Fibroblast of skin of left biceps (primary cell): Measurements from ENCODE around the gene CDC42BPA.
"Not testable (repeated sequence)": the region's sequence is repeated elsewhere in the genome, so short reads cannot be mapped to it uniquely, and the experiment has no call there.

Experiments
- DNase-seq, 2 experiments: peaks; one replicate each; pipeline ENCODE4 v3.0.0-alpha.2; 2013; ENCODE audit warnings: low read depth in 2 of 2

The CDC42BPA gene, protein sequence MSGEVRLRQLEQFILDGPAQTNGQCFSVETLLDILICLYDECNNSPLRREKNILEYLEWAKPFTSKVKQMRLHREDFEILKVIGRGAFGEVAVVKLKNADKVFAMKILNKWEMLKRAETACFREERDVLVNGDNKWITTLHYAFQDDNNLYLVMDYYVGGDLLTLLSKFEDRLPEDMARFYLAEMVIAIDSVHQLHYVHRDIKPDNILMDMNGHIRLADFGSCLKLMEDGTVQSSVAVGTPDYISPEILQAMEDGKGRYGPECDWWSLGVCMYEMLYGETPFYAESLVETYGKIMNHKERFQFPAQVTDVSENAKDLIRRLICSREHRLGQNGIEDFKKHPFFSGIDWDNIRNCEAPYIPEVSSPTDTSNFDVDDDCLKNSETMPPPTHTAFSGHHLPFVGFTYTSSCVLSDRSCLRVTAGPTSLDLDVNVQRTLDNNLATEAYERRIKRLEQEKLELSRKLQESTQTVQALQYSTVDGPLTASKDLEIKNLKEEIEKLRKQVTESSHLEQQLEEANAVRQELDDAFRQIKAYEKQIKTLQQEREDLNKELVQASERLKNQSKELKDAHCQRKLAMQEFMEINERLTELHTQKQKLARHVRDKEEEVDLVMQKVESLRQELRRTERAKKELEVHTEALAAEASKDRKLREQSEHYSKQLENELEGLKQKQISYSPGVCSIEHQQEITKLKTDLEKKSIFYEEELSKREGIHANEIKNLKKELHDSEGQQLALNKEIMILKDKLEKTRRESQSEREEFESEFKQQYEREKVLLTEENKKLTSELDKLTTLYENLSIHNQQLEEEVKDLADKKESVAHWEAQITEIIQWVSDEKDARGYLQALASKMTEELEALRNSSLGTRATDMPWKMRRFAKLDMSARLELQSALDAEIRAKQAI (N-terminal part only)

DNA sequence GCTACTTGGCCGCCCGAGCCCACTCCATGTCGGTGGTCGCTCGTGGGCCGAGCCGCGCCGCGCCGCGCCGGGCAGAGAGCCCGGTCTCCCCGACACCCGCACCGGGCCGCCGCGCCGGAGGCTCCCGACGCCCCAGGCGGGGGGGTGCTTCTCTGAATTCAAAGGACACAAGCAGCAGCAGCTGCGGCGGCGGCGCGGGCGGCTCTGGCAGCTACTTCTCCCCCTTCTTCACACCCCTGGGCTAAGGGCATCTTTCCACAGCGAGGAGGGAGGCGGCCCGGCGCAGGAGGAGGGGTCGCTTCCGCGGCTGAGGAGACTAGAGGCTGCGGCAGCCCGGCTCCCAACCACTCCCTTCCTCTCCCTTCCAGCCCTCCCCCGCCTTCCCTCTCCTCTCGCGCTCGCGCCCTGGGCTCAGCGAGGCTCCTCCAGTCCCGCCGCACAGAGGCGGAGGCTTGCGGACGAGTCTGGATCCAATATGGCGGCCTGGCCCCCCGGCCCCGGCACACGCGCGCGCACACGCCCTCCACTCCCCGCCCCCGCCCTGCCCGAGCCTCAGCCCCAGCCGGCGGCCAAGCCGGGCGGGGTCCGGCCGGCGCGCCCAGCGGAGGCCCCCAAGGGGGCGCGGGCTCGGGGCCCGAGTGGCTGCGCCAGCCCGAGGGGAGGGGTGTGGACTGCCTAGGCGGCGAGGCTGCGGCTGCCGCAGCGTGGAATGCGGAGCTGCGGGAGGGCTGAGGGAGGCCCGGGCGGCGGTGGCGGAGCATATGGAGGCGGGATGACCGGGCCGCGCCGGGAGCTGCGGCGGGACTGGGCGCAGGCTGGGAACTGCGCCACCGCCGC is at the start of gene CDC42BPA:
Gene CDC42BPA, minus strand, starts transcription at position 477 of the 837 bp plus-strand sequence. CDS start 1,310 bp downstream, outside the sequence.
- DNase-seq = peak; percentile 76 to 83

DNA sequence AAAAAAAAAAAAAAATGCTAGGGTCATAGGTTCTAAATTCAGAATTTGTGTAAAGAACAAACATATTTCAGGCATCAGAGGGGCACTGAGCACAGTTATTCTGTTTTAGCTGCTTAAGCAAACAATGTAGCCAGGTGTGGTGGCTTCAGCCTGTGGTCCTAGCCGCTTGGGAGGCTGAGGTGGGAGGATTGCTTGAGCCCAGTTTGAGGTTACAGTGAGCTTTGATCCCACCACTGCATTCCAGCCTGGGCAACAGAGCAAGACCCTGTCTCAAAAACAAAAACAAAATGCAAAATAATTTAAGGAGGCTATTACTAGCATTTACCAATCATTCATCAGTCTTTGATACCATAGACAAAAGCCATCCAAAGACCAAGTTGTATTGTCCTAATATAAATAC is 49.7 kb upstream of the CDC42BPA start:
- no peak for DNase-seq

DNA sequence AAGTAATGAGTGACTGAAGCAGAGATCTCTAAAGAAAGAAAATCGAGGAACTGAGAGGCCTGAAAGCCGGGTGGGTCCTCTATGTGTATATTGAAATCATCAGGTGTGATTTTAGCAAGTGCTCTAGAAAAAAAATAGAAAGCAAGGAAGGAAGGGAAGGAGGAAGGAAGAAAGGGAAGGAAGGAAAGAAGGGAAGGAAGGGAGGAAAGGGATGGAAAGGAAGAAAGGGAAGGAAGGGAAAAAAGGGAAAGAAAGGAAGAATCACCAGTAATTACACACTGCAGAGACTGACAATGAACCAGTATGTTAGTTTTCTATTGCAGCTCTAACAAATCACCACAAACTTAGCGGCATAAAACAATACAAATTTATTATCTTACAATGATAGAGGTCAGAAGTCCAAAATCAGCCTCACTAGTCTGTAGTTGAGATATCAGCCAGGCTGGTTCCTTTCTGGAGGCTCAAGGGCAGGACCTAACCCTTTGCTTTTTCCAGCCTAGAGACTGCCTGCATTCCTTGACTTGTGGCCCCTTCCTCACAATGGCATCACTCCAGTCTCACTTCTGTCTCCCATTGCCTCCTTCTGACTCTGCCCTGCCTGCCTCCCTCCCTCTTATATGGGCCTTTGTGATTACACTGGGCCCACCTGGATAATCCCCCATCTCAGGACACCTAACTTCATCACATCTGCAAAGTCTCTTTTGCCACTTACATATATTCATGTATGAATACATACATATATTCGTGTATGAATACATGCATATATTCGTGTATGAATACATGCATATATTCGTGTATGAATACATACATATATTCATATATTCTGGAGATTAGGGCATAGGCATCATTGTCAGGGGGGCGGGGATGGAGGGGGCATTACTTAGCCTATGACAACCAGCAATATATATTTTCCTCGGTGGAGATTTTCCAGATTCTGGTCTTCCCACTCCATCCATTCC is 47.5 kb upstream of the CDC42BPA start:
- no peak for DNase-seq

DNA sequence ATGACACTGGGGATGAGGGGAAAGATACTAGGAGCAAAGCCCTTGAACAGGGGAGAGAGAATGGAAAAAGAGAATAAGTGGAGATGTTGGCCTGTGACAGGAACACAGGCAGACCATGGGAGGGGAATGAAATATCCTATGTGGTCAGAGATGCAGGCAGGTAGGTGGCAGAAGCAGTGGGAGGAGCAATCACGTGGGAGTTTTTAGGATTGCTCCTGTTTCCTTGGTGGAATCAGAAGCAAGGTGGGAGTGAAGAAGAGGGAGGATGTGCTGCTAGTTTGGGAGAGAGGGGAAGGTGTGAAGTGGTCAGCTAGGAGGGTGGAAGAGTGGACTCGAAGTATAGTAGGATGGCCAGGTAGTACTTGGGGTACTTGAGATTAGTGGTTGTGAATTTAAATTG is 46.4 kb upstream of the CDC42BPA start:
- DNase-seq = no peak

DNA sequence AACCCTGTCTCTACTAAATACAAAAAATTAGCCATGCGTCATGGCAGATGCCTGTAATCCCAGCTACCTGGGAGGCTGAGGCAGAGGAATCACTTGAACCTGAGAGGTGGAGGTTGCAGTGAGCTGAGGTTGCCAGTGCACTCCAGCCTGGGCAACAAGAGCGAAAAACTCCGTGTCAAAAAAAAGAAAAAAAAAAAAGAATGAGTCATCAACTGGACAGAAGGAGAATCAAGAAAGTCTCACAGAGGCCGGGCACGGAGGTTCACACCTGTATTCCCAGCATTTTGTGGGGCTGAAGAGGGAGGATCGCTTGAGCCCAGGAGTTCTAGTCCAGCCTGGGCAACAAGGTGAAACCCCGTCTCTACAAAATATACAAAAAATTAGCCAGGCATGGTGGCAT is 45.5 kb upstream of the CDC42BPA start:
- no peak for DNase-seq

DNA sequence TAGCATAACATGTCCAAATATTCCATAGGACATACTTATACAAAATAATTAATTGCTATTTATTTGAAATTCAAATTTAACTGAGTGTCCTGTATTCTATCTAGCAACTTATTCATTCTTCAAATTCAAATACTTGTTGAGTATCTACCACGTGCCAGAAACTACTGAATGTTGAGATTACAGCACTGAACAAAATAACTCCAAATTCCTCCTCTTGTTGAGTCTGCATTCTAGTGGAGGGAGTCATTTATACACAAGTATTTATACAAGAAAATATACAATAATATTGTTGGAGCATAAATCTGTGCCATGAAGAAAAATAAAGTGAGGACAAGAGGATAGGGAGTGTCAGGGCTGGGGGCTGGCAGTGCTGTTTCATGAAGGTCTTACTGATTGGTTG is 43.7 kb upstream of the CDC42BPA start:
- DNase-seq = no peak

DNA sequence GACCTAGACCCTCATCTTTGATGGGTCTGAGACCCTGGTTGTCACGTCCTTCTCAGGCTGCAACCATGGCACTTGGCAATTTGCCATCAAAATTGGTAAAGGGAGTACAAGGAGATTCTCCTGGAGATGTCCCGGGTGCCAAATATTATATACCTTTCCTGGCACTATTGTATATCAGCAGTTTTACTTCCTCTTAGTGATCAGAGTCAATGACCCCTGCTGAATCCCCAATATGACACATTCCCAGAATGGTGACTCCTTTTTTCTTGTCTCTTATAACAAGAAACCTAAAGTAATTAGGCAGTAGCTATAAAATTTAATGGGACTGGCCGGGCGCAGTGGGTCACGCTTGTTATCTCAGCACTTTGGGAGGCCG is 39.6 kb upstream of the CDC42BPA start:
- no peak for DNase-seq

DNA sequence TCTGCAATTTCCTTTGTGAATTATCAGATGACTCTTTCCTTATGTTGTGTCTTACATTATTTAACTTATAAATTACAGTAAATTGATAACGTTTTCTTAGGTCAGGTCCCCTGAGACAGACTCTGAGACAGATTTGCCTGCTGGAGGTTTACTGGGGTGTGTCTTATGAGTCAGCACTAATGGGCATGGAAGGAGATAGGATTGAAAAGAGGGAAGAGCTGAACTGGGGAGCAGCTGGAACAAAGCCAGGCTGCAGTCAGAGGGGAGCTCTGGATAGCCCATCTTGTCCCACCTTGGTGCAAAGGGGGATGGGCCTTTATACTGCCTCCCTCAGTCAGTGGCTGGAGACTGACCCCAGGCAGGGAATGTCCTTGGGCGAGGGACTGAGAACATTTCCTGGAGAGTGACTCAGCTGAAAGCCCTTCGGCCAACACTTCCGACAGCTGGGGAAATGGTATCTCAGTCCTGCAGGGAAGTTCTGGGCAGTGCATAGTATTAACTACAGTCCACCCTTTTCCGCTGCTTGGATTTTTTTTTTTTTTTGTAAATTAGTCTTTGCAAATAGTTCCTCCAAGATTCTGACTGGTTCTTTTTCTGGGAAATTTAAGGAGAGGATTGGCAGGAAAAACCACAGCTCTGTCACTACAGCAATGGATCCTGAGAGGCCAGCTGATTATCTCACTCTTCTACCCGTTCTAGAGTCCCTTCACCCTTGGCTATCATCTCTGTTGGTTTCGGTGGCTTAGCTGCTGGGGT is 39.1 kb upstream of the CDC42BPA start:
- peak in 1 of 2 experiments; percentile 23 for DNase-seq

DNA sequence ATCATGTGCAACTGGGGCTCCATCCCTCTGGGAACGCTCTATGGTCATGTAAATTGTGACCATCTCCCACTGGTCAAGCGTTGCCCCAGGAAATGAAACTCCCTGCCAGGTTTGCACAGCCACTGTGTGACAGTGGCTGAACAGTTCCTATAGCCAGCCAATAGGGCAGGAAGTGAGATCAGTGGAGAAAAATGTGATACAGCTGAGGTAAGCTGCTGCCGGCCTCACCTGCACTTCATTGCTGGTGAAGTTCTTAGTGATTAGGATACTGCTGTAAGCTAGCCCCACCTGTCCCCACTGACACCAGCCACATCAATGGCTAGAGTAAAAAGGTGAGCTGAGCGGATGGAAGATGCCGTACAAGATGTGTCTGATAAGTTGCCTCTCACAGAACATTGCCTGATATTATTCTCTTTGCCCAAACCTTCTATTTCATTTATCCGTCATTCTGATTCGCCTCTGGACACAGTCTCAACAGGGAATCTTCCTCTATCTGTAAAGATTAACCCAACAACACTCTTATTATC is 38.4 kb upstream of the CDC42BPA start:
- no peak for DNase-seq

DNA sequence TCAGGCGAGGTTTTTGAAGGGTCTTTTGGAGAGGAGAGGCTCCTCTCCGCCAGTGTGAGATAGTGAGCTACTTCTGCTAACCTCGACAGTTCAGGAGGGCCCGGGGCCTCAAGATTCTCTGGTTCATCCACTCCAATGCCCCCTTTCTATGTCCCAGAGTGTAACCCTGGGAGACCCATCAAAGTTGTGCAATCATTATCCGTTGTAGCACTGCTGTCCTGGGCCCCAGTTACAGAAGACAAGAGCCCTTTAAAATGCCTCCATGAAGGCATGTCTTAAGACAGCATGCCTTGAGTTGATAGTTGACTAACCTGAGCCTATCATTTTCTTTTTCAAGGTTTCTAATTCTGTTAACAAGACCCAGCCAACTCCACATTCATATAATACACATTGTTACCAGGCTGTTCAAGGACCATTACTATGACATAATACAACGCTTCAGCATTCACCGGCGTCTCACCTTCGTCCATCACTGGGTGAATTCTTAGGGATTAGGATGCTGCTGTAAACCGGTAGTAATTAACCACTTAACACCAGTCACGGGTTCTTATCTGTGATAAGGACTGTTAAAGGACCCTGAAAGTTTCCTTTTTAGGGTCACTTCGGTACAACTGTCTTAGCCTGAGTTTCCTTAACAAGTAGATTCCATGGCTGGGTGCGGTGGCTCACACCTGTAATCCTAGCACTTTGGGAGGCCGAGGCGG is 37.4 kb upstream of the CDC42BPA start:
- no peak for DNase-seq

DNA sequence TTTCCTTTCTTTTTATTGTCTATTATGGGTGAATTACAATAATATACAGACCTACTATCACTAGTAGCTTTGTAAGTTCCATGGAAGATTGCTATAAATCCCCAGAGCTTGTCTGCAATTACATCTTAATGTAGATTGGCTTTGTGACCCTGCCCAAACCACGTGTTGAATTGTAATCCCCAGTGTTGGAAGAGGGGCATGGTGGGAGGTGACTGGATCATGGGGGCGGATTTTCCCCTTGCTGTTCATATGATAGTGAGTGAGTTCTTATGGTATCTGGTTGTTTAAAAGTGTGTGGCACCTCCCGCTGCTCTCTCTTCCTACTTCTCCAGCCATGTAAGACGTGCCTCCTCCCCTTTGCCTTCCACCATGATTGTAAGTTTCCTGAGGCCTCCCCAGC is 34.9 kb upstream of the CDC42BPA start:
- no peak for DNase-seq

DNA sequence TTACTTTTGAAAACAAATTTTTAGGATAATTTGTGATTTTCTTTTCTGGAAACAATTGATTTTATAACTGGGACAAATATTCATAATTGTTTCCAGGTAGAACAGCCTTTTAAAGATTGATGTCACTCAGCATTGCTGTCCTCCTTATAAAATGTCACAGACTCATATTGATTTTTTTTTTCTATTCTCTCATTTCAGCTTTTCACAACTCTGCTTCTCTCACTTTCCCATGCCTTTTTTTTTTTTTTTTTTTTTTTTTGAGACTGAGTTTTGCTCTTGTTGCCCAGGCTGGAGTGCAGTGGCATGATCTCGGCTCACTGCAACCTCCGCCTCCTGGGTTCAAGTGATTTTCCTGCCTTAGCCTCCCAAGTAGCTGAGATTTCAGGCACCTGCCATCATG is 33.9 kb upstream of the CDC42BPA start:
- DNase-seq = not testable (repeated sequence)

DNA sequence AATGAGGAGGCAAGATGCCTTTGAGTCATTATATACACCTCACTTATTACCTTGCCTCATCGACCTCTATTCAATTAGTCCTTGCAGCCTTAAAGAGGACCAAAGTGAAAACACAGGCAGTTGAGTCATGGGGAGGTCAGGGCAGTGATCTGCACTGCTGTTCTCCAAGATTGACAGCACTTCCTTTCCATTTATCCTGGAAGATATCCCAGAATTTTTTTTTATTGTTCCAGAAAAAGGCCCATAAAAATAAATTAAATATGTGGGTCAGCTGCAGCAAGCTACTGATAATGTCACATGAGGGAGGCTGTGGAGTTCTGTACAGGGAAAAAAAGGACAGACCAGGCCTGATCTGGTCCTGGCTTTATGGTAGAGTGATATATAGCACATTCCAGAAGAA is 33.2 kb upstream of the CDC42BPA start:
- DNase-seq = no peak

DNA sequence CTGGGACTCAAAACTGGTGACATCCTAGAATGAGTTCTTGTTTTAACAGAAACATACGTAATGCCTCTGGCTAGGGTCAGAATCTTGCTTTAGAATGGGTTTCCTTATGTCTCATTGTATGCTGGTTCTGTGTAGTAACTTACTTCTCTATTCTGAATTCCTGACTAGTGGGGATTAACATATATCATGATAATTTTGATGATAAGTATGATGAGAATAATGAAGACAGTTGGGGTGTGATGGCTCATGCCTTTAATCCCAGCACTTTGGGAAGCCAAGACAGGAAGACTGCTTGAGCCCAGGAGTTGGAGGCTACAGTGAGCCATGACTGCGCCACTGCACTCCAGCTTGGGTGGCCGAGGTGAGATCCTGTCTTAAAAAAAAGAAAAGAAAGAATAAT is 31.7 kb upstream of the CDC42BPA start:
- DNase-seq = no peak

DNA sequence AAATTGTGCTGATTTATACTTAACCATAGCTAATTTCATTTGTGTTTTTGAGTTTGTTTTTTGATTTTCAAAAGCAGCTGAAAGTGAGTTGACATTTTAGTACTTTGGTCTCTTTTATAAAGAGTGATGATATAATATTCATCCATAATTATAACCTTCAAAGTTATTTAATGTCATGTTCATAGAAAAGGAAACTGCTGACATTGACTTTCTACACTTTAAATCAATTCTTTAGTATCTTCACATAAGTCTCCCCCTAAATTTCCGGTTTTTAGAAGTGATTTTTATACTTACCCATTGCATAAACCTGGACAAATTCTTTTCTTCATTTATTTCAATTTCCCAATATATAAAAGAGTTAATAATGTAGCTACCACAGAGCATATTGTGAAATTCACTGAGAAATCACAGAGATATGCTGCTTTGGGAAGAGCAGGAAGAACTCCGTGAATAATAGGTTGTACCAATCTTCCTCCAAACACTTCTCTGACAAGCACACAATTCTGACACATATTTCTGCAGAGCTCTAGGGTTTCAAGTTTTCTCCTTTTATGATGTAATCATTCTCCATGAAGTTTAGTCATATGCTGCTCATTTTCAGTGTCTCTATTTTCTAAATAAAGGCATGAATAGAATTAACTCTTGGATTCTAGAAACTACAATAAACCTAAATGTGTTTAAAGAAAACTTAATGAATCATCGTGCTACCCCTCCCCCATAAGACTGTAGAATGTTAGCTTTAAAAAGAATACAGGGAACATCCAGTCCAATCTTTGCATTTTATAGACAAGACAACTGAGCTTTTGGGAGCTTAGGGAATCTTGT is 25.6 kb upstream of the CDC42BPA start:
- DNase-seq = peak; percentile 88 to 90

DNA sequence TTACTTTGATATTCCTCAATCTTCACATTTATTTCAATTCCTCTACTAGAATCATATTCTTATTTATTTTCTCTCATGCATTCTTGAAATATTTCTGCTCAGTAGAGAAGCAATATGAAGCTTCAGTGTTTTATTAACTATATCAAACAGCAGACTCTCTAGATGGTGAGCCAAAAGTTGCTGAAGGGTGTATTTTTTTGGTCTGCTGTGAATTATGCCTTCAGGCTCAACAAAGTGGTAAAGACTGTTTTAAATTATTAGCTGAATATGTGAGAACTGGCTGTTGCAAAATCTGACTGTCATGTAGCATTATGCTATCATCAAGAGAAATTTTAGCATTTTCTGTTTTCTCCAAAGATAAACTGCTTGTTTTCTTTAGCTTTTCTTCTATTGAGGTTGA is 24.9 kb upstream of the CDC42BPA start:
- peak in 1 of 2 experiments; percentile 57 for DNase-seq

DNA sequence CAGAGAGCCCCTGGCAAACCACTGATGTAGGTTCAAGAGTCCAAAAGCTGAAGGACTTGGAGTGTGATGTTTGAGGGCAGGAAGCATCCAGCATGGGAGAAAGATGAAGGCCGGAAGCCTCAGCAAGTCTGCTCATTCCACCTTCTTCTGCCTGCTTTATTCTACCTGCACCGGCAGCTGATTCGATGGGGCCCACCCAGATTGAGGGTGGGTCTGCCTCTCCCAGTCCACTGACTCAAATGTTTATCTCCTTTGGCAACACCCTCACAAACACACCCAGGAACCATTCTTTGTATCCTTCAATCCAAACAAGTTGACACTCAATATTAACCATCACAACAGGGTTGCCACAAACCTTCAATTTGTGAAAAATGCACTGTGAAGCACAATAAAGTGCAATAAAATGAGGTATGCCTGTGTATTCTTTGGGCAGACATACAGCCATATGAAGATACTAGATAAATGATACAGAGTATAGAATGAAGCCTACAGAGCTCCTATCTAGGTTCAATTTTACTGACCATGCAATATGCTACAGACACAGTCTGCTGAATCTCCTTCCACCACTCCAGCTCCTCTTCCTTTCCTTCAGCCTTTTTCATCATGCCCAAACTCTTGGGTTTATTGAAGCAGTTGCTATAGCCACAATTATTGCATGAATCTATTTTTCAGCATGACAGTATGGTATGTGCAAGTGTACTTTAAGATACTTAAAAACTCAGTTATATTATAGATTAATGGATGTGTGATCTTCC is 24.0 kb upstream of the CDC42BPA start:
- no peak for DNase-seq
